ENCODE results near the gene ACY1.

The ACY1 gene

DNA sequence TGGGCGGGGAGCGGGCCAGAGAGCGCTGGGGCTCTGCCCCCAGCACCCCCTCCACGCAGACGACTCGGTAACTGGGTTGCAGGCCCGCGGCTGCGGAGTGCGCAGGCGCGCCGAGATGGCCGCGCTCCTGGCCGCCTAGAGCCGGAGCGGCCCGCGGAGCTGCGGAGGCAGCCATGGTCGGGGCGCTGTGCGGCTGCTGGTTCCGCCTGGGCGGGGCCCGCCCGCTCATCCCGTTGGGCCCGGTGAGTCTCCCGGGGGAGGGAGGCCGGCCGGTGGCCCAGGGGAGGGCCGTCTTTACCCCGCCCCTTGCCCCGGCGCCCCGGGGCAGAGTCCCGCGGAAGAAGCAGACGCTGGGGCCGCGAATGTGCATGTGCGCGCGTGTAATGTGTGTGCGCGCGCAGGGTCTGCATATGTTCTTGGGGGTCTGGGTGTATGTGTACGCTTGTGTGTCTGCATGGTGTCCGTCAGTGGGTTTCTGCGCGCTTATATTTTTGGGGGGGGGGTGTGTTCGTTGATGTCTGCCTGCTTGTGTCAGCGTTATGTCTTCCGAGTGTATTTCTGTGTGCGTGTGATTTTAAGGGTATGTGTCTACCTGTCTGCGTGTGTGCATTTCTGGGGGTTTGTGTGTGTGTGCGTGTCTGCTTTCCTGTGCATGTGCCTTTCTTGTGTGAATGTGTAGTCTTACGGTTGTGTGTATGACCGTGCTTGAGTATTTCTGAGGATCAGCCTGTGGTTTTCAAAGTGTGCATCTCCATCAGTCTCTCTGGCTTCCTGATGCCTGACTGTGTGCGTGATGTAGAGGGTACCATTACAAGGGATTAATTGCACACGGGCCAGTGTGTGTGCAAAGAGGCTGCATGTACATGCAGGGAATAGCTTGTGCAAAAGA, 8.1 kb upstream of the ACY1 start, which contains the start of gene ABHD14A (continued):
- TF ChIP-seq, protein P1, sequence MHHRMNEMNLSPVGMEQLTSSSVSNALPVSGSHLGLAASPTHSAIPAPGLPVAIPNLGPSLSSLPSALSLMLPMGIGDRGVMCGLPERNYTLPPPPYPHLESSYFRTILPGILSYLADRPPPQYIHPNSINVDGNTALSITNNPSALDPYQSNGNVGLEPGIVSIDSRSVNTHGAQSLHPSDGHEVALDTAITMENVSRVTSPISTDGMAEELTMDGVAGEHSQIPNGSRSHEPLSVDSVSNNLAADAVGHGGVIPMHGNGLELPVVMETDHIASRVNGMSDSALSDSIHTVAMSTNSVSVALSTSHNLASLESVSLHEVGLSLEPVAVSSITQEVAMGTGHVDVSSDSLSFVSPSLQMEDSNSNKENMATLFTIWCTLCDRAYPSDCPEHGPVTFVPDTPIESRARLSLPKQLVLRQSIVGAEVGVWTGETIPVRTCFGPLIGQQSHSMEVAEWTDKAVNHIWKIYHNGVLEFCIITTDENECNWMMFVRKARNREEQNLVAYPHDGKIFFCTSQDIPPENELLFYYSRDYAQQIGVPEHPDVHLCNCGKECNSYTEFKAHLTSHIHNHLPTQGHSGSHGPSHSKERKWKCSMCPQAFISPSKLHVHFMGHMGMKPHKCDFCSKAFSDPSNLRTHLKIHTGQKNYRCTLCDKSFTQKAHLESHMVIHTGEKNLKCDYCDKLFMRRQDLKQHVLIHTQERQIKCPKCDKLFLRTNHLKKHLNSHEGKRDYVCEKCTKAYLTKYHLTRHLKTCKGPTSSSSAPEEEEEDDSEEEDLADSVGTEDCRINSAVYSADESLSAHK (tag by site-specific recombination; IDR thresholded peaks at IDR 0.05) = no peak
- no peak for TF ChIP-seq ZBTB11 (tag by site-specific recombination; conservative IDR thresholded peaks at IDR 0.05; ENCODE audit: low read depth)
- TF ChIP-seq, protein P2, sequence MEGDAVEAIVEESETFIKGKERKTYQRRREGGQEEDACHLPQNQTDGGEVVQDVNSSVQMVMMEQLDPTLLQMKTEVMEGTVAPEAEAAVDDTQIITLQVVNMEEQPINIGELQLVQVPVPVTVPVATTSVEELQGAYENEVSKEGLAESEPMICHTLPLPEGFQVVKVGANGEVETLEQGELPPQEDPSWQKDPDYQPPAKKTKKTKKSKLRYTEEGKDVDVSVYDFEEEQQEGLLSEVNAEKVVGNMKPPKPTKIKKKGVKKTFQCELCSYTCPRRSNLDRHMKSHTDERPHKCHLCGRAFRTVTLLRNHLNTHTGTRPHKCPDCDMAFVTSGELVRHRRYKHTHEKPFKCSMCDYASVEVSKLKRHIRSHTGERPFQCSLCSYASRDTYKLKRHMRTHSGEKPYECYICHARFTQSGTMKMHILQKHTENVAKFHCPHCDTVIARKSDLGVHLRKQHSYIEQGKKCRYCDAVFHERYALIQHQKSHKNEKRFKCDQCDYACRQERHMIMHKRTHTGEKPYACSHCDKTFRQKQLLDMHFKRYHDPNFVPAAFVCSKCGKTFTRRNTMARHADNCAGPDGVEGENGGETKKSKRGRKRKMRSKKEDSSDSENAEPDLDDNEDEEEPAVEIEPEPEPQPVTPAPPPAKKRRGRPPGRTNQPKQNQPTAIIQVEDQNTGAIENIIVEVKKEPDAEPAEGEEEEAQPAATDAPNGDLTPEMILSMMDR (tag by site-specific recombination; IDR thresholded peaks at IDR 0.05) = no peak
- no peak for TF ChIP-seq ZNF473 (tag by site-specific recombination; IDR thresholded peaks at IDR 0.05)
- no peak for TF ChIP-seq ZBTB21 (tag by site-specific recombination; IDR thresholded peaks at IDR 0.05)
- TF ChIP-seq YY1 (tag by site-specific recombination; IDR thresholded peaks at IDR 0.05) = peak; percentile 27; the same call in 1 of the 2 replicates
- TF ChIP-seq, protein P3, sequence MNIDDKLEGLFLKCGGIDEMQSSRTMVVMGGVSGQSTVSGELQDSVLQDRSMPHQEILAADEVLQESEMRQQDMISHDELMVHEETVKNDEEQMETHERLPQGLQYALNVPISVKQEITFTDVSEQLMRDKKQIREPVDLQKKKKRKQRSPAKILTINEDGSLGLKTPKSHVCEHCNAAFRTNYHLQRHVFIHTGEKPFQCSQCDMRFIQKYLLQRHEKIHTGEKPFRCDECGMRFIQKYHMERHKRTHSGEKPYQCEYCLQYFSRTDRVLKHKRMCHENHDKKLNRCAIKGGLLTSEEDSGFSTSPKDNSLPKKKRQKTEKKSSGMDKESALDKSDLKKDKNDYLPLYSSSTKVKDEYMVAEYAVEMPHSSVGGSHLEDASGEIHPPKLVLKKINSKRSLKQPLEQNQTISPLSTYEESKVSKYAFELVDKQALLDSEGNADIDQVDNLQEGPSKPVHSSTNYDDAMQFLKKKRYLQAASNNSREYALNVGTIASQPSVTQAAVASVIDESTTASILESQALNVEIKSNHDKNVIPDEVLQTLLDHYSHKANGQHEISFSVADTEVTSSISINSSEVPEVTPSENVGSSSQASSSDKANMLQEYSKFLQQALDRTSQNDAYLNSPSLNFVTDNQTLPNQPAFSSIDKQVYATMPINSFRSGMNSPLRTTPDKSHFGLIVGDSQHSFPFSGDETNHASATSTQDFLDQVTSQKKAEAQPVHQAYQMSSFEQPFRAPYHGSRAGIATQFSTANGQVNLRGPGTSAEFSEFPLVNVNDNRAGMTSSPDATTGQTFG (tag by site-specific recombination; IDR thresholded peaks at IDR 0.05; ENCODE audit: borderline replicate concordance) = no peak
- no peak for TF ChIP-seq ZNF138 (tag by site-specific recombination; IDR thresholded peaks at IDR 0.05; ENCODE audit: borderline replicate concordance)
- TF ChIP-seq, protein P4, sequence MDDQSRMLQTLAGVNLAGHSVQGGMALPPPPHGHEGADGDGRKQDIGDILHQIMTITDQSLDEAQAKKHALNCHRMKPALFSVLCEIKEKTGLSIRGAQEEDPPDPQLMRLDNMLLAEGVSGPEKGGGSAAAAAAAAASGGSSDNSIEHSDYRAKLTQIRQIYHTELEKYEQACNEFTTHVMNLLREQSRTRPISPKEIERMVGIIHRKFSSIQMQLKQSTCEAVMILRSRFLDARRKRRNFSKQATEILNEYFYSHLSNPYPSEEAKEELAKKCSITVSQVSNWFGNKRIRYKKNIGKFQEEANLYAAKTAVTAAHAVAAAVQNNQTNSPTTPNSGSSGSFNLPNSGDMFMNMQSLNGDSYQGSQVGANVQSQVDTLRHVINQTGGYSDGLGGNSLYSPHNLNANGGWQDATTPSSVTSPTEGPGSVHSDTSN (CRISPR knock-in tag; IDR thresholded peaks at IDR 0.05) = no peak

- no peak overlapping the region for H3K4me3 ChIP-seq (ENCODE audit: low read depth, low read length)
- TF ChIP-seq, protein P5, sequence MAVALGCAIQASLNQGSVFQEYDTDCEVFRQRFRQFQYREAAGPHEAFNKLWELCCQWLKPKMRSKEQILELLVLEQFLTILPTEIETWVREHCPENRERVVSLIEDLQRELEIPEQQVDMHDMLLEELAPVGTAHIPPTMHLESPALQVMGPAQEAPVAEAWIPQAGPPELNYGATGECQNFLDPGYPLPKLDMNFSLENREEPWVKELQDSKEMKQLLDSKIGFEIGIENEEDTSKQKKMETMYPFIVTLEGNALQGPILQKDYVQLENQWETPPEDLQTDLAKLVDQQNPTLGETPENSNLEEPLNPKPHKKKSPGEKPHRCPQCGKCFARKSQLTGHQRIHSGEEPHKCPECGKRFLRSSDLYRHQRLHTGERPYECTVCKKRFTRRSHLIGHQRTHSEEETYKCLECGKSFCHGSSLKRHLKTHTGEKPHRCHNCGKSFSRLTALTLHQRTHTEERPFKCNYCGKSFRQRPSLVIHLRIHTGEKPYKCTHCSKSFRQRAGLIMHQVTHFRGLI (tag by site-specific recombination; IDR thresholded peaks at IDR 0.05) = no peak
- TF ChIP-seq ZFHX2 (tag by site-specific recombination; conservative IDR thresholded peaks at IDR 0.05) = 0 out of 2 replicates have a peak, but pooled peaks have one; percentile 7
- no peaks in the 10 kb centered on the region for H3K9me3 ChIP-seq (ENCODE audit: control insufficient read depth, insufficient read depth, low read depth, low read length)
- no peak overlapping the region for H3K27ac ChIP-seq (ENCODE audit: extremely low read depth, low read depth, low read length)
- H3K4me1 ChIP-seq (ENCODE audit: control insufficient read depth, insufficient read depth, low read length) = no peaks in the 10 kb centered on the region
- CTCF ChIA-PET = interaction anchor here (3.2 kb wide), 1 partner anchor 33 kb away, joined by 22 read pairs; the partner anchor contains the start of gene PARP3
- H3K36me3 ChIP-seq (ENCODE audit: control insufficient read depth in 2 of 2, insufficient read depth in 1 of 2, low read length in 2 of 2) = peaks cover 0 to 14% of the 10 kb centered on the region in 2 experiments; a peak in 1 of 3 replicates
- POLR2A ChIA-PET = interaction anchor here (1.6 kb wide), 1 partner anchor 17 kb away, joined by 4 read pairs; no protein-coding TSS in a partner anchor
These were observed 7.3 kb upstream of the ACY1 start for GRCh38 chr3:51975852-51976549.

Data from HEK293 (cell line).